ENCODE data around the gene SLC38A5.

DNA sequence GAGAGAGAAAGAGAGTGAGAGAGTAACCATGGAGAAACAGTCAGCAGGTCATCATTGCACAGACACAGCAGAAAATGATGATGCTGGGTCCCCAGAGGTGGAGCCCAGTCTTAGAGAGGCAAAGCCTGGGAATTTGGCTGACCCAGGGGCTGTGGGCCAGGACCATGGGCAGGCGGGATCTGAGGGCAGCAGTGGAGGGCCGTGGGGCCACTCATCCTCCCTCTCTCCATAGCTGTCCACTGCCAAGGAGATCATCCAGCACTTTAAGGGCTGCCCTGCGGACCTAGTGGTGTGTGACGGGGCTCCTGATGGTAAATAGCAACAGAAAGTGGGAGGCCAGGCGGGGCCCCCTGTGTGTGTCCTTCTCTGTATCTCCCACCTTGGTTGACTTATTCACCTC, 8.7 kb upstream of the SLC38A5 start:
- TF ChIP-seq, protein P1, sequence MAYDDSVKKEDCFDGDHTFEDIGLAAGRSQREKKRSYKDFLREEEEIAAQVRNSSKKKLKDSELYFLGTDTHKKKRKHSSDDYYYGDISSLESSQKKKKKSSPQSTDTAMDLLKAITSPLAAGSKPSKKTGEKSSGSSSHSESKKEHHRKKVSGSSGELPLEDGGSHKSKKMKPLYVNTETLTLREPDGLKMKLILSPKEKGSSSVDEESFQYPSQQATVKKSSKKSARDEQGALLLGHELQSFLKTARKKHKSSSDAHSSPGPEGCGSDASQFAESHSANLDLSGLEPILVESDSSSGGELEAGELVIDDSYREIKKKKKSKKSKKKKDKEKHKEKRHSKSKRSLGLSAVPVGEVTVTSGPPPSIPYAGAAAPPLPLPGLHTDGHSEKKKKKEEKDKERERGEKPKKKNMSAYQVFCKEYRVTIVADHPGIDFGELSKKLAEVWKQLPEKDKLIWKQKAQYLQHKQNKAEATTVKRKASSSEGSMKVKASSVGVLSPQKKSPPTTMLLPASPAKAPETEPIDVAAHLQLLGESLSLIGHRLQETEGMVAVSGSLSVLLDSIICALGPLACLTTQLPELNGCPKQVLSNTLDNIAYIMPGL (CRISPR knock-in tag; IDR thresholded peaks at IDR 0.05; ENCODE audit: borderline replicate concordance) = no peak
- TF ChIP-seq RAD21 (conservative IDR thresholded peaks at IDR 0.05 in 1 of 2, IDR thresholded peaks at IDR 0.05 in 1 of 2) (no peak), CEBPB (IDR thresholded peaks at IDR 0.05) (no peak), RNF2 (IDR thresholded peaks at IDR 0.05; ENCODE audit: borderline replicate concordance, low read depth) (no peak)
- TF ChIP-seq, protein P2, sequence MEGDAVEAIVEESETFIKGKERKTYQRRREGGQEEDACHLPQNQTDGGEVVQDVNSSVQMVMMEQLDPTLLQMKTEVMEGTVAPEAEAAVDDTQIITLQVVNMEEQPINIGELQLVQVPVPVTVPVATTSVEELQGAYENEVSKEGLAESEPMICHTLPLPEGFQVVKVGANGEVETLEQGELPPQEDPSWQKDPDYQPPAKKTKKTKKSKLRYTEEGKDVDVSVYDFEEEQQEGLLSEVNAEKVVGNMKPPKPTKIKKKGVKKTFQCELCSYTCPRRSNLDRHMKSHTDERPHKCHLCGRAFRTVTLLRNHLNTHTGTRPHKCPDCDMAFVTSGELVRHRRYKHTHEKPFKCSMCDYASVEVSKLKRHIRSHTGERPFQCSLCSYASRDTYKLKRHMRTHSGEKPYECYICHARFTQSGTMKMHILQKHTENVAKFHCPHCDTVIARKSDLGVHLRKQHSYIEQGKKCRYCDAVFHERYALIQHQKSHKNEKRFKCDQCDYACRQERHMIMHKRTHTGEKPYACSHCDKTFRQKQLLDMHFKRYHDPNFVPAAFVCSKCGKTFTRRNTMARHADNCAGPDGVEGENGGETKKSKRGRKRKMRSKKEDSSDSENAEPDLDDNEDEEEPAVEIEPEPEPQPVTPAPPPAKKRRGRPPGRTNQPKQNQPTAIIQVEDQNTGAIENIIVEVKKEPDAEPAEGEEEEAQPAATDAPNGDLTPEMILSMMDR (IDR thresholded peaks at IDR 0.05) = no peak

Data from A549 (cell line).